Measurements from ENCODE around the gene RAB11FIP2. TPM values are rescaled to one million over a fixed set of nuclear protein-coding genes. Genes with fewer than 3 reads are reported as not detected.

Gene RAB11FIP2
- total RNA-seq, 1 experiment from 2014 or later, result 18.4 TPM

- no peak overlapping the region for H3K9ac ChIP-seq (ENCODE audit: extremely low read depth, insufficient read length, low read length)
- H4K8ac ChIP-seq (replicated peaks; ENCODE audit: insufficient read length, low read depth, low read length), result no peak overlapping the region
- H3K4me2 ChIP-seq (ENCODE audit: insufficient read depth, insufficient read length, low read length), result no peak overlapping the region
- no peaks in the 10 kb centered on the region for H3K9me3 ChIP-seq (ENCODE audit: control insufficient read depth, low read depth, low read length)
- no peak overlapping the region for H4K5ac ChIP-seq (ENCODE audit: insufficient read length, low read depth, low read length)
- H2AFZ ChIP-seq (ENCODE audit: low read length), result no peak overlapping the region
- no peak overlapping the region for H4K91ac ChIP-seq (ENCODE audit: insufficient read length, low read depth, low read length)
- Mint-ChIP-seq H3K4me3 (no peak overlapping the region), H3K27me3 (ENCODE audit: low read depth) (no peaks in the 10 kb centered on the region), H3K36me3 (ENCODE audit: insufficient read depth in 1 of 3, low read depth in 3 of 3) (peaks cover 0 to 4% (median 0%) of the 10 kb centered on the region in 3 experiments; a peak in 2 of 7 replicates), H3K9me3 (no peaks in the 10 kb centered on the region), H3K4me1 (peaks cover 22 to 25% of the 10 kb centered on the region in 2 experiments), H3K27ac (no peak overlapping the region)
- no peaks in the 10 kb centered on the region for H3K79me1 ChIP-seq (ENCODE audit: insufficient read depth, low read depth, low read length, poor library complexity, severe bottlenecking)
- H3K27ac ChIP-seq (ENCODE audit: insufficient read length, low read depth, low read length), result no peak overlapping the region
- H2BK12ac ChIP-seq (ENCODE audit: insufficient read length, low read depth, low read length), result no peak overlapping the region
- no peak for DNase-seq
- no peak overlapping the region for H2BK120ac ChIP-seq (ENCODE audit: low read depth, low read length, poor library complexity, severe bottlenecking)
- no peak overlapping the region for H3T11ph ChIP-seq (ENCODE audit: low read length)
- no peak overlapping the region for H3K14ac ChIP-seq (ENCODE audit: insufficient read depth, low read length)
- TF ChIP-seq, protein P1, sequence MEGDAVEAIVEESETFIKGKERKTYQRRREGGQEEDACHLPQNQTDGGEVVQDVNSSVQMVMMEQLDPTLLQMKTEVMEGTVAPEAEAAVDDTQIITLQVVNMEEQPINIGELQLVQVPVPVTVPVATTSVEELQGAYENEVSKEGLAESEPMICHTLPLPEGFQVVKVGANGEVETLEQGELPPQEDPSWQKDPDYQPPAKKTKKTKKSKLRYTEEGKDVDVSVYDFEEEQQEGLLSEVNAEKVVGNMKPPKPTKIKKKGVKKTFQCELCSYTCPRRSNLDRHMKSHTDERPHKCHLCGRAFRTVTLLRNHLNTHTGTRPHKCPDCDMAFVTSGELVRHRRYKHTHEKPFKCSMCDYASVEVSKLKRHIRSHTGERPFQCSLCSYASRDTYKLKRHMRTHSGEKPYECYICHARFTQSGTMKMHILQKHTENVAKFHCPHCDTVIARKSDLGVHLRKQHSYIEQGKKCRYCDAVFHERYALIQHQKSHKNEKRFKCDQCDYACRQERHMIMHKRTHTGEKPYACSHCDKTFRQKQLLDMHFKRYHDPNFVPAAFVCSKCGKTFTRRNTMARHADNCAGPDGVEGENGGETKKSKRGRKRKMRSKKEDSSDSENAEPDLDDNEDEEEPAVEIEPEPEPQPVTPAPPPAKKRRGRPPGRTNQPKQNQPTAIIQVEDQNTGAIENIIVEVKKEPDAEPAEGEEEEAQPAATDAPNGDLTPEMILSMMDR (conservative IDR thresholded peaks at IDR 0.05), result no peak
- no peaks in the 10 kb centered on the region for H3K4me1 ChIP-seq (ENCODE audit: insufficient read depth, low read length)
- no peak overlapping the region for H2BK20ac ChIP-seq (ENCODE audit: low read depth, low read length, poor library complexity, severe bottlenecking)
- no CpG with 5 or more reads among the region's 4 CpGs for WGBS (ENCODE audit: extremely low coverage, insufficient read length, low lambda C conversion rate)
- no peak overlapping the region for H3K4ac ChIP-seq (ENCODE audit: low read depth, low read length)
- H3K79me2 ChIP-seq (ENCODE audit: insufficient read depth, low read length), result no peaks in the 10 kb centered on the region
- no peaks in the 10 kb centered on the region for H3K23me2 ChIP-seq (ENCODE audit: insufficient read length, low read depth, low read length, poor library complexity, severe bottlenecking)
- H3K27me3 ChIP-seq (ENCODE audit: insufficient read depth, low read length), result no peaks in the 10 kb centered on the region
- H2BK15ac ChIP-seq (ENCODE audit: low read depth, low read length), result no peak overlapping the region
- H2BK5ac ChIP-seq (ENCODE audit: insufficient read length, low read length), result no peak overlapping the region
- no peak overlapping the region for H2AK5ac ChIP-seq (ENCODE audit: insufficient read length, low read length)
- H3K23ac ChIP-seq (ENCODE audit: insufficient read length, low read depth, low read length), result no peak overlapping the region
- H3K56ac ChIP-seq (ENCODE audit: insufficient read length, low read depth, low read length), result no peak overlapping the region
- no peak overlapping the region for H3K18ac ChIP-seq (ENCODE audit: insufficient read length, low read depth, low read length)
- no peaks in the 10 kb centered on the region for H4K20me1 ChIP-seq (ENCODE audit: control insufficient read depth, insufficient read depth, insufficient read length)
Observed at GRCh38 chr10:118032564-118032963, 14.2 kb downstream of the RAB11FIP2 start.
